ENCODE results near the gene KLHL14. TPM values are rescaled to one million over a fixed set of nuclear protein-coding genes. Genes with fewer than 3 reads are reported as not detected.

Gene KLHL14
- under 0.01 and 0.38 TPM in 2 replicates for total RNA-seq

GRCh38 chr18:32772581-32773381 is at the start of gene KLHL14:
Gene KLHL14, minus strand, starts transcription at chr18:32773023. Its CDS starts 2,432 bp downstream, at chr18:32770591.

Small RNA genes within 50 kb of the gene (small RNA-seq; reads per million reads assigned to genes)
- not detected for gene AC012123.2
